Kidney epithelial cell (primary cell): ENCODE results near the gene SNED1. TPM values are rescaled to one million over a fixed set of nuclear protein-coding genes. Genes with fewer than 3 reads are reported as not detected.

ENCODE experiments used
- DNase-seq: peaks from one replicate; pipeline ENCODE4 v3.0.0-alpha.2; 2010; ENCODE audit warnings: low read depth
- H3K27me3 ChIP-seq: 2 replicates; pipeline ENCODE4 v1.6.0; 2011; ENCODE audit warnings: low read length; ENCODE audit not compliant: control insufficient read depth, insufficient read depth
- H3K36me3 ChIP-seq: 2 replicates; pipeline ENCODE4 v1.5.1; 2011; ENCODE audit warnings: low read length; ENCODE audit not compliant: control insufficient read depth, insufficient read depth
- H3K4me3 ChIP-seq: 2 replicates; pipeline ENCODE4 v1.5.1; 2011; ENCODE audit warnings: low read depth, mild to moderate bottlenecking, control low read depth, low read length
- CTCF ChIP-seq: IDR thresholded peaks from 2 replicates; pipeline ENCODE4 v1.5.1; 2011; ENCODE audit warnings: mild to moderate bottlenecking, moderate library complexity, low read length, control low read depth, inconsistent platforms; ENCODE audit not compliant: insufficient read depth, poor library complexity, severe bottlenecking
- total RNA-seq: library from RNA; depleted of rRNA; stranded (reverse); fragments of >200 nt; gene quantifications from 2 replicates; pipeline ENCODE4 v1.2.3, GENCODE V29; 2015

SNED1 gene
- total RNA-seq, 1 donor from 2014 or later = 2.2 TPM

GRCh38 chr2:241035818-241036396 is 37.5 kb downstream of the SNED1 start:
- Histone ChIP-seq H3K27me3 (peaks cover 32% of the 10 kb centered on the region), H3K36me3 (no peaks in the 10 kb centered on the region), H3K4me3 (no peak overlapping the region)
- no peak for DNase-seq
- TF ChIP-seq CTCF = no peak

GRCh38 chr2:241036397-241036963 is 38.1 kb downstream of the SNED1 start:
- no peak for DNase-seq
- H3K36me3 ChIP-seq = no peaks in the 10 kb centered on the region
- peaks cover 32% of the 10 kb centered on the region for H3K27me3 ChIP-seq
- no peak overlapping the region for H3K4me3 ChIP-seq
- TF ChIP-seq CTCF = no peak

- no peak for DNase-seq
- Histone ChIP-seq H3K27me3 (peaks cover 37% of the 10 kb centered on the region), H3K4me3 (no peak overlapping the region), H3K36me3 (no peaks in the 10 kb centered on the region)
- no peak for TF ChIP-seq CTCF
These were observed 38.6 kb downstream of the SNED1 start for GRCh38 chr2:241036964-241037421.

- peaks cover 38% of the 10 kb centered on the region for H3K27me3 ChIP-seq
- no peak overlapping the region for H3K4me3 ChIP-seq
- TF ChIP-seq CTCF = no peak
- no peaks in the 10 kb centered on the region for H3K36me3 ChIP-seq
- no peak for DNase-seq
These were observed 39.1 kb downstream of the SNED1 start for GRCh38 chr2:241037498-241037897.

- DNase-seq = no peak
- Histone ChIP-seq H3K4me3 (no peak overlapping the region), H3K36me3 (no peaks in the 10 kb centered on the region), H3K27me3 (peaks cover 38% of the 10 kb centered on the region)
- TF ChIP-seq CTCF = no peak
These were observed 40.2 kb downstream of the SNED1 start for GRCh38 chr2:241038374-241039180.
